Measurements from ENCODE around the gene ARHGAP42. TPM values are rescaled to one million over a fixed set of nuclear protein-coding genes. Genes with fewer than 3 reads are reported as not detected.
"Not testable (repeated sequence)": the region's sequence is repeated elsewhere in the genome, so short reads cannot be mapped to it uniquely, and the experiment has no call there.

The ARHGAP42 gene
- total and polyA plus RNA-seq, 11 donors, result 3.8 to 12.4 (median 8.6) TPM

- ATAC-seq, result no peak
Measured at GRCh38 chr11:100748153-100748552, 61.1 kb downstream of the ARHGAP42 start.

GRCh38 chr11:100749887-100750565 lies 62.9 kb downstream of the ARHGAP42 start:
- not testable (repeated sequence) for H3K27me3 ChIP-seq, H3K4me3 ChIP-seq, DNase-seq, H3K36me3 ChIP-seq, ATAC-seq, H3K27ac ChIP-seq
- intact Hi-C loops (cut with DNase I), result loop anchor here in 1 of 10 donors (10.0 kb wide), 1 partner anchor 95 kb away; no protein-coding TSS in a partner anchor
- Histone ChIP-seq H3K9me3 (peaks cover 0 to 21% (median 9%) of the 10 kb centered on the region in 12 donors), H3K4me1 (peaks cover 0 to 27% (median 5%) of the 10 kb centered on the region in 12 donors)
- 95 to 98% (median 97%) methylated on average over 10 of the region's 10 CpGs for WGBS, 4 donors

More at GRCh38 chr11:100748153-100748552, 61.1 kb downstream of the ARHGAP42 start:
- Histone ChIP-seq H3K9me3 (peaks cover 0 to 21% (median 9%) of the 10 kb centered on the region in 12 donors), H3K4me3 (no peak overlapping the region), H3K27ac (no peak overlapping the region), H3K36me3 (no peaks in the 10 kb centered on the region), H3K4me1 (peaks cover 0 to 17% (median 0%) of the 10 kb centered on the region in 12 donors), H3K27me3 (no peaks in the 10 kb centered on the region)
- DNase-seq, result no peak
- 87 to 93% (median 91%) methylated on average over 4 of the region's 4 CpGs for WGBS, 4 donors
- TF ChIP-seq CTCF (IDR thresholded peaks at IDR 0.05) (no peak), POLR2A (IDR thresholded peaks at IDR 0.05) (no peak)
- intact Hi-C loops (cut with DNase I), result loop anchor here in 1 of 10 donors (10.0 kb wide), 1 partner anchor 97 kb away; no protein-coding TSS in a partner anchor

- H3K36me3 ChIP-seq; H3K27ac ChIP-seq; intact Hi-C loops (cut with DNase I); H3K27me3 ChIP-seq; ATAC-seq; H3K4me3 ChIP-seq; DNase-seq: not testable (repeated sequence)
- Histone ChIP-seq H3K4me1 (peaks cover 0 to 32% (median 6%) of the 10 kb centered on the region in 12 donors), H3K9me3 (peaks cover 0 to 21% (median 9%) of the 10 kb centered on the region in 12 donors)
- 92 to 98% (median 94%) methylated on average over 7 of the region's 7 CpGs for WGBS, 4 donors
Measured at GRCh38 chr11:100750566-100750891, 63.4 kb downstream of the ARHGAP42 start.

GRCh38 chr11:100752371-100753171 lies 65.5 kb downstream of the ARHGAP42 start:
- DNase-seq (no peak), ATAC-seq (no peak)
- 68 to 91% (median 77%) methylated on average over 4 to 5 of the region's 5 CpGs for WGBS, 4 donors
- Histone ChIP-seq H3K4me3 (no peak overlapping the region), H3K27me3 (no peaks in the 10 kb centered on the region), H3K9me3 (peaks cover 0 to 21% (median 9%) of the 10 kb centered on the region in 12 donors), H3K4me1 (peaks cover 0 to 41% (median 11%) of the 10 kb centered on the region in 12 donors), H3K27ac (no peak overlapping the region), H3K36me3 (no peaks in the 10 kb centered on the region)
- intact Hi-C loops (cut with DNase I), result no loop called here
- TF ChIP-seq POLR2A (IDR thresholded peaks at IDR 0.05), result no peak
- TF ChIP-seq CTCF (IDR thresholded peaks at IDR 0.05), result no peak

DNA sequence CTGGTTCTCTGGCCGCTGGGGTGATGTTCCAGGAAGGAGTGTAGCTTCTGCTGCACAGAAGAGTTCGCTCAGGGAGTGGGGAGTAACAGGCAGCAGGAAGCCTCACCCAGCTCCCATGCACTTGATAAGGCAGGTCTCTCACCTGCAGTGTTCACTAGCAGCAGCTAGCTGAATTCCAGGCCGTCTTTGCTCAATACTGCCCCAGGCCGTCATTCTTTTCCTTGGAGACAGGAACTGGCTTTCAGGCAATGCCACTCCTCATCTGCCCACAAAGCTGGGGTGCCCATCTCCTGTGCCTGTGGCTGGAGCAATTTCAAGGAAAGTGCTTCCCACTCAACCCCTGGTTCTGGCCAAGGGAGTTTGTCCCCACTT lies 66.1 kb downstream of the ARHGAP42 start:
- TF ChIP-seq CTCF (IDR thresholded peaks at IDR 0.05), result no peak
- TF ChIP-seq POLR2A (IDR thresholded peaks at IDR 0.05), result no peak

More for the DNA sequence above, 66.1 kb downstream of the ARHGAP42 start:
- DNase-seq (no peak), ATAC-seq (no peak)
- no peak overlapping the region for H3K4me3 ChIP-seq
- H3K36me3 ChIP-seq, result no peaks in the 10 kb centered on the region
- WGBS, 4 donors, result 54 to 61% (median 59%) methylated on average over 4 of the region's 4 CpGs
- H3K9me3 ChIP-seq, result peaks cover 0 to 21% (median 9%) of the 10 kb centered on the region in 12 donors
- H3K4me1 ChIP-seq, result peaks cover 0 to 42% (median 13%) of the 10 kb centered on the region in 12 donors
- intact Hi-C loops (cut with DNase I), result no loop called here
- H3K27me3 ChIP-seq, result no peaks in the 10 kb centered on the region
- H3K27ac ChIP-seq, result peak overlapping the region in 1 of 12 donors; percentile 15
